Neuronal stem cell (in vitro differentiated cells): ENCODE data around the gene CYBA.
A peak's percentile ranks its signal among the peaks of the same experiment; 100 is the strongest.

Experiments
- DNase-seq: peaks from one replicate; pipeline ENCODE4 v3.0.0-alpha.2; 2013; ENCODE audit warnings: low spot score
- H2AFZ ChIP-seq: one replicate; pipeline ENCODE4 v1.6.1; 2013; ENCODE audit warnings: mild to moderate bottlenecking, low read length, inconsistent platforms
- H2AK5ac ChIP-seq: 2 replicates; pipeline ENCODE4 v1.6.1; 2013; ENCODE audit warnings: low read depth, mild to moderate bottlenecking, inconsistent platforms, low read length, moderate library complexity, mixed read lengths
- H2BK120ac ChIP-seq: 2 replicates; pipeline ENCODE4 v1.6.1; 2013; ENCODE audit warnings: low read depth, mild to moderate bottlenecking, inconsistent platforms, low read length, moderate library complexity, mixed read lengths
- H2BK12ac ChIP-seq: one replicate; pipeline ENCODE4 v1.6.1; 2013; ENCODE audit warnings: low read length, inconsistent platforms
- H2BK15ac ChIP-seq: 2 replicates; pipeline ENCODE4 v1.6.1; 2013; ENCODE audit warnings: mild to moderate bottlenecking, low read length, inconsistent platforms, mixed read lengths
- H2BK5ac ChIP-seq: one replicate; pipeline ENCODE4 v1.6.1; 2013; ENCODE audit warnings: inconsistent platforms, mild to moderate bottlenecking, low read length, moderate library complexity
- H3K14ac ChIP-seq: one replicate; pipeline ENCODE4 v1.6.1; 2013; ENCODE audit warnings: low read length, inconsistent platforms
- H3K18ac ChIP-seq: 2 replicates; pipeline ENCODE4 v1.6.1; 2013; ENCODE audit warnings: low read length, inconsistent platforms
- H3K23ac ChIP-seq: 2 replicates; pipeline ENCODE4 v1.6.1; 2013; ENCODE audit warnings: low read depth, mild to moderate bottlenecking, mixed read lengths, low read length, inconsistent platforms; ENCODE audit not compliant: poor library complexity
- H3K27ac ChIP-seq: replicated peaks from 3 replicates; pipeline ENCODE4 v1.5.1; 2013; ENCODE audit warnings: low read length, inconsistent platforms
- H3K27me3 ChIP-seq, 3 experiments: 2 replicates each; pipeline ENCODE4 v1.6.1; 2013; ENCODE audit warnings: low read length in 3 of 3, mild to moderate bottlenecking in 2 of 3, inconsistent platforms in 1 of 3, low read depth in 1 of 3, mixed read lengths in 1 of 3, moderate library complexity in 1 of 3; ENCODE audit not compliant: control insufficient read depth in 3 of 3, insufficient read depth in 3 of 3
- H3K36me3 ChIP-seq, 2 donors: replicated peaks in 1 of 2; 2 replicates each; pipeline ENCODE4 v1.6.1; 2013; ENCODE audit warnings: low read length in 2 of 2; ENCODE audit not compliant: control insufficient read depth in 2 of 2, insufficient read depth in 2 of 2
- H3K4ac ChIP-seq: 2 replicates; pipeline ENCODE4 v1.6.1; 2013; ENCODE audit warnings: inconsistent platforms, mild to moderate bottlenecking, low read length, moderate library complexity
- H3K4me1 ChIP-seq, 2 donors: 1 replicate in 1 of 2; 2 replicates in 1 of 2; pipeline ENCODE4 v1.6.1; 2013; ENCODE audit warnings: low read length in 2 of 2, low read depth in 1 of 2; ENCODE audit not compliant: control insufficient read depth in 2 of 2, insufficient read depth in 1 of 2
- H3K4me2 ChIP-seq: one replicate; pipeline ENCODE4 v1.6.1; 2013; ENCODE audit warnings: mild to moderate bottlenecking, low read length, inconsistent platforms; ENCODE audit not compliant: insufficient read depth, poor library complexity, severe bottlenecking
- H3K4me3 ChIP-seq, 2 donors: 2 replicates each; pipeline ENCODE4 v1.5.1; 2013; ENCODE audit warnings: low read length in 2 of 2, mild to moderate bottlenecking in 2 of 2, inconsistent platforms in 1 of 2, moderate library complexity in 1 of 2
- H3K79me1 ChIP-seq: one replicate; pipeline ENCODE4 v1.6.1; 2013; ENCODE audit warnings: low read depth, mild to moderate bottlenecking, inconsistent platforms, low read length, moderate library complexity
- H3K9ac ChIP-seq: one replicate; pipeline ENCODE4 v1.6.1; 2013; ENCODE audit warnings: mild to moderate bottlenecking, low read depth, low read length, inconsistent platforms; ENCODE audit not compliant: poor library complexity
- H3K9me3 ChIP-seq, 2 donors: replicated peaks in 1 of 2; 2 replicates each; pipeline versions ENCODE3 to v1.6.1; 2013; ENCODE audit warnings: low read length in 2 of 2, mild to moderate bottlenecking in 2 of 2, inconsistent platforms in 1 of 2, low read depth in 1 of 2, mixed read lengths in 1 of 2, moderate library complexity in 1 of 2; ENCODE audit not compliant: control insufficient read depth in 2 of 2, insufficient read depth in 1 of 2
- H4K8ac ChIP-seq: one replicate; pipeline ENCODE4 v1.6.1; 2013; ENCODE audit warnings: low read depth, mild to moderate bottlenecking, inconsistent platforms, low read length, moderate library complexity
- H4K91ac ChIP-seq: one replicate; pipeline ENCODE4 v1.6.1; 2013; ENCODE audit warnings: low read length, low read depth, mild to moderate bottlenecking, inconsistent platforms; ENCODE audit not compliant: poor library complexity
- WGBS, 2 donors: extraction: QIAGEN DNeasy Blood & Tissue Kit; methylation state at CpG; one replicate each; pipeline ENCODE4 v1.1.7; 2013; ENCODE audit warnings: missing lambda C conversion rate in 2 of 2, mixed read lengths in 1 of 2; ENCODE audit not compliant: insufficient read length in 2 of 2, insufficient replicate concordance in 1 of 2; ENCODE audit errors: extremely low coverage in 2 of 2; 5-methylcytosine and 5-hydroxymethylcytosine counted together

Gene CYBA

DNA sequence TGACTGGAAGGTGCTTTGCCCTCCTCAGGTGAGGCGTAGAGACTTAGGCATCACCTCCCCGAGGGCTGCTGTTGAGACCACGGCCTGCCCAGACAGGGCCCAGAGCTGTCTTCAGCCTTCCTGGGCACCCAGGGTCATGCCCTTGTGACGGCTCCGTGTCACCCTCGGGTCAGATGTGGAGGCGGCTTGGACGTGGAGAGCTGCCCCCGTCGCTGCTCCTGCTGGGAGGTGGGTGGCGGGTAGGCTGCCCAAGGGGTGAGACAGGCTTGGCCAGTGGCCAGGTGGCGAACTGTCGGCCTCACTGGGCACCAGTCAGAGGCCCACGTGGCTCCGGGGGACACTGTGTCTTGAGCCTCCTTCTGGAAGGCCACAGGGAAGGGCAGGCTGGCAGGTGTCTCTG lies 44.4 kb upstream of the CYBA start:
- peak overlapping the region; percentile 65 for H3K23ac ChIP-seq
- H2AFZ ChIP-seq, result no peak overlapping the region
- no peak overlapping the region for H3K4ac ChIP-seq
- H3K4me3 ChIP-seq, result no peak overlapping the region
- H2BK120ac ChIP-seq, result no peak overlapping the region
- H3K27me3 ChIP-seq, result peaks cover 0 to 24% (median 0%) of the 10 kb centered on the region in 3 experiments
- H2BK15ac ChIP-seq, result no peak overlapping the region
- no peak overlapping the region for H3K18ac ChIP-seq
- H3K36me3 ChIP-seq, result peaks cover 12 to 35% of the 10 kb centered on the region in 2 donors
- H3K9ac ChIP-seq, result peak overlapping the region; percentile 77
- H3K14ac ChIP-seq, result no peak overlapping the region
- WGBS, 2 donors, result no CpG with 5 or more reads among the region's 15 CpGs
- H3K9me3 ChIP-seq, result no peaks in the 10 kb centered on the region
- no peak overlapping the region for H3K27ac ChIP-seq
- no peak overlapping the region for H2AK5ac ChIP-seq
- H2BK12ac ChIP-seq, result no peak overlapping the region
- H3K79me1 ChIP-seq, result peaks cover 14% of the 10 kb centered on the region
- H4K8ac ChIP-seq, result no peak overlapping the region
- no peaks in the 10 kb centered on the region for H3K4me1 ChIP-seq
- H4K91ac ChIP-seq, result no peak overlapping the region
- no peak overlapping the region for H3K4me2 ChIP-seq
- H2BK5ac ChIP-seq, result no peak overlapping the region
- no peak for DNase-seq

DNA sequence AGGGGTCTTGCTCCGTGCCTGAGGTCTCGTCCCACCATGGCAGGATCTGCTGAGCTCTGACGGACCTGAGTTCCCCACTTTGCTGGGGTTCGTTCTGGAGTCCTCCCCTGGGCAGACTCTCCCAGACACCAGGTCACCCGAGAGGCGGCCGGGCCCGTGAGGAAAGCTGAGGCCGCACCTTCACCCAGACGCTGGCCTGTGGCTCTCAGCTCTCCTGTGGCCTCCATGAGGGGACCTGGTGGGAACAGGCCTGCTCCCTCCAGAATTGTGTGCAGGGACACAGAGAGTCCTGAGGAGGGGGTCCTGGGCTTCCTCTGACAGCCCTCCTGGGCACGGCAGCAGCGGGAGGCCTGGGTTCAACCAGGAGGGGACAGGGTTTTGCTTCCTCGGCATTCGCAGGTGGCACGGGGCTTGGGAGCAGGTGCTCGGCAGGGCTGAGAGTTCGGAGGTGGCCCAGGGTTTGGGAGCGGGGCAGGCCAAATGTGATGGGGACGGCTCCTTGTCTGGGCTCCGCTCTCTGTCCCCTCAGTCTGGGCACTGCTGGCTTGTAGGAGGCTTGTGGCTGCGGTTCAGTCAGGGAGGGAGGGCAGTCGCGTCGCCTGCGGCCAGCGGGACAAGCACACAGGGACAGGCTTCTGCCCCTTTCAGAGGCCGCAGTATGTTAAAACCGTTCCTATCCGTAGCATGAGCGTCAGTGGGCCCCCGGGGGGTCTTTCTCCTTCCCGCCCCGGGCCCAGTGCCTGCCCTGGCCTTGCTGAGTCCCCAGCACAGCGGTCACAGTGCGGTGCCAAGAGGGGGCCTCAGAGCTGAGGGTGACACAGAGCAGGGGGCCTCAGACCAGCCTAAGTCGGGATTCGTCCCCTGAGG lies 43.6 kb upstream of the CYBA start:
- Histone ChIP-seq H3K36me3 (peaks cover 9 to 28% of the 10 kb centered on the region in 2 donors), H2BK5ac (no peak overlapping the region), H3K14ac (no peak overlapping the region), H2BK15ac (no peak overlapping the region), H4K8ac (no peak overlapping the region), H2AK5ac (no peak overlapping the region), H3K27me3 (peaks cover 0 to 28% (median 0%) of the 10 kb centered on the region in 3 experiments), H3K4ac (no peak overlapping the region), H2AFZ (no peak overlapping the region), H2BK120ac (peak overlapping the region; percentile 31), H3K4me1 (no peaks in the 10 kb centered on the region), H3K9me3 (no peaks in the 10 kb centered on the region), H2BK12ac (no peak overlapping the region), H3K79me1 (peaks cover 14% of the 10 kb centered on the region), H4K91ac (no peak overlapping the region), H3K27ac (no peak overlapping the region), H3K9ac (peak overlapping the region; percentile 77), H3K23ac (peak overlapping the region; percentile 85), H3K4me2 (no peak overlapping the region), H3K4me3 (no peak overlapping the region), H3K18ac (no peak overlapping the region)
- no peak for DNase-seq
- WGBS, 2 donors, result no CpG with 5 or more reads among the region's 37 CpGs

DNA sequence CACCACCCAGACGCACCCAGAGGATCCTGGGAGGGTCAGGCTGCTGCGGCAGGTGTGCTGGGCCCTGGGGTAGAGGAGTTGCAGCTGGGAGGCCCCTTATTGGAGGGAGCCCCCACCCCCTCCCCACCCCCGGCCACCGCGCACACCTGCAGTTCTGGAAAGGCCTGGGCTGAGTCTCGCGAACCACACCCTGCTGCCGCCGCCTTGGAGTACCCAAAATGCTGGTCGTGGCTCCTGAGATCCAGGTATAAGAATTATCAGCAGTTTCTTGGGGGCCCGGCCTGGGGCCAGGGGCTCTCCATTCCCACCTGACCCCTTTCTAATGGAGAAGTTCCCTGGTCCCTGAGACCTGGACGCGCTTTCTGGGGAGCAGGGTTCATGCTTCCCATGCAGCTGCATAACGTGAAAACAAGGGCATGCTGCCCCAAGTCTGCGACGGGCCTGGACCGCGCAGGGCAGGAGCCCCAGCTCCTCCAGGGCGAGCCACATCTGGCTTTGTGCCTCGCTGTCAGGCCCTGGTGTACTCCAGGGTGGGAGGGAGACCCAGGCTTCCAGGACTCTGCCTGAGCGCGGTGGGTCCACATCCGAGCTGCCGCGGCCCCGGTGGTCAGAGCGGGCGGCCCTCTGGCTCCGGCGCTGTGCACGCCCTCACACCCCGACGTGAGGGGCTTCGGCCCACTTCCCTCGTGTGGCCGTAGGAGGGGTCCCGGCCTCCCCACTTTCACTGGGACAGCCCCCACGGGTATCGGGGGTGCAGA lies 42.7 kb upstream of the CYBA start:
- Histone ChIP-seq H3K4me2 (no peak overlapping the region), H3K9me3 (no peaks in the 10 kb centered on the region), H3K4ac (no peak overlapping the region), H2BK15ac (no peak overlapping the region), H3K36me3 (peaks cover 6 to 20% of the 10 kb centered on the region in 2 donors), H3K23ac (no peak overlapping the region), H3K79me1 (peaks cover 14% of the 10 kb centered on the region), H3K27me3 (peaks cover 0 to 37% (median 0%) of the 10 kb centered on the region in 3 experiments), H3K4me1 (no peaks in the 10 kb centered on the region), H4K8ac (no peak overlapping the region), H3K18ac (no peak overlapping the region), H2AK5ac (no peak overlapping the region), H2BK12ac (no peak overlapping the region), H3K27ac (no peak overlapping the region), H4K91ac (no peak overlapping the region), H3K9ac (peak overlapping the region; percentile 21), H2BK5ac (no peak overlapping the region), H2BK120ac (peak overlapping the region; percentile 31), H2AFZ (no peak overlapping the region), H3K4me3 (no peak overlapping the region), H3K14ac (no peak overlapping the region)
- no peak for DNase-seq
- no CpG with 5 or more reads among the region's 39 CpGs for WGBS, 2 donors

DNA sequence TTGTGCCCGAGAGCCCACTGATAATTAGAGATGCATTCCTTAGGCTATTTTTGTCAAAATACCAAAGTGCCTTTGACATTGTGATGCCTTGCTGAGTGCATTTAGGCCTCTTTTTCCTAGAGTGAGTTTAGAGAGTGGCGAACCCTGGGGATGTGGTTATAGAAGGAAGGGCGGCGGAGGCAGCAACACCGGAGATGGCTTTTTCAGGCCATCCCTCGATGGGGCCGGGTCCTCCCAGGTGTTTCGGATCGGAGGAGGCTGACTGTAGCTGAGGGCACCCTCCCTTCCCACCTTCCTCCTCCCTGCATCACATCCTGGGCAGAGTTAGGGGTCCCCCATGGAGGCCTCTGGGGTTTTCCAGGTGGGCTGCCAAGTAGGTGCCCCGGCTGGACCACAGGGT lies 42.0 kb upstream of the CYBA start:
- Histone ChIP-seq H2BK5ac (no peak overlapping the region), H3K14ac (no peak overlapping the region), H3K79me1 (peaks cover 15% of the 10 kb centered on the region), H3K18ac (no peak overlapping the region), H2AFZ (no peak overlapping the region), H3K4me3 (no peak overlapping the region), H2BK12ac (no peak overlapping the region), H3K4me1 (no peaks in the 10 kb centered on the region), H4K8ac (no peak overlapping the region), H3K27ac (no peak overlapping the region), H3K4me2 (no peak overlapping the region), H3K9me3 (no peaks in the 10 kb centered on the region), H3K4ac (no peak overlapping the region), H3K23ac (no peak overlapping the region), H3K27me3 (peaks cover 0 to 44% (median 5%) of the 10 kb centered on the region in 3 experiments), H3K9ac (no peak overlapping the region), H2BK120ac (no peak overlapping the region), H3K36me3 (peaks cover 6 to 13% of the 10 kb centered on the region in 2 donors), H2AK5ac (no peak overlapping the region), H2BK15ac (no peak overlapping the region), H4K91ac (no peak overlapping the region)
- WGBS, 2 donors, result no CpG with 5 or more reads among the region's 10 CpGs
- DNase-seq, result no peak
